ENCODE data around the gene SETD5.

GRCh38 chr3:9373465-9373864 is 23.9 kb upstream of the SETD5 start:
- TF ChIP-seq, protein P1, sequence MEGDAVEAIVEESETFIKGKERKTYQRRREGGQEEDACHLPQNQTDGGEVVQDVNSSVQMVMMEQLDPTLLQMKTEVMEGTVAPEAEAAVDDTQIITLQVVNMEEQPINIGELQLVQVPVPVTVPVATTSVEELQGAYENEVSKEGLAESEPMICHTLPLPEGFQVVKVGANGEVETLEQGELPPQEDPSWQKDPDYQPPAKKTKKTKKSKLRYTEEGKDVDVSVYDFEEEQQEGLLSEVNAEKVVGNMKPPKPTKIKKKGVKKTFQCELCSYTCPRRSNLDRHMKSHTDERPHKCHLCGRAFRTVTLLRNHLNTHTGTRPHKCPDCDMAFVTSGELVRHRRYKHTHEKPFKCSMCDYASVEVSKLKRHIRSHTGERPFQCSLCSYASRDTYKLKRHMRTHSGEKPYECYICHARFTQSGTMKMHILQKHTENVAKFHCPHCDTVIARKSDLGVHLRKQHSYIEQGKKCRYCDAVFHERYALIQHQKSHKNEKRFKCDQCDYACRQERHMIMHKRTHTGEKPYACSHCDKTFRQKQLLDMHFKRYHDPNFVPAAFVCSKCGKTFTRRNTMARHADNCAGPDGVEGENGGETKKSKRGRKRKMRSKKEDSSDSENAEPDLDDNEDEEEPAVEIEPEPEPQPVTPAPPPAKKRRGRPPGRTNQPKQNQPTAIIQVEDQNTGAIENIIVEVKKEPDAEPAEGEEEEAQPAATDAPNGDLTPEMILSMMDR (IDR thresholded peaks at IDR 0.05; ENCODE audit: borderline replicate concordance, extremely low read depth, low read length, poor library complexity, severe bottlenecking): no peak
- TF ChIP-seq EZH2 (IDR thresholded peaks at IDR 0.05; ENCODE audit: borderline replicate concordance, low read depth, low read length, severe bottlenecking): no peak

All from DND-41 (cell line).